Stomach smooth muscle (tissue), 2 donors: ENCODE results near the gene PCYT2.
A peak's percentile ranks its signal among the peaks of the same experiment; 100 is the strongest.

Experiments used
- H3K27ac ChIP-seq: one replicate; pipeline ENCODE4 v1.7.0; 2013; ENCODE audit warnings: mild to moderate bottlenecking, low read length, inconsistent platforms
- H3K27me3 ChIP-seq, 2 donors: one replicate each; pipeline ENCODE4 v1.7.0; 2013; ENCODE audit warnings: low read length in 2 of 2; ENCODE audit not compliant: insufficient read depth in 2 of 2, control insufficient read depth in 1 of 2
- H3K36me3 ChIP-seq, 2 donors: one replicate each; pipeline ENCODE4 v1.7.0; 2013; ENCODE audit warnings: low read length in 2 of 2; ENCODE audit not compliant: control insufficient read depth in 2 of 2, insufficient read depth in 2 of 2
- H3K4me1 ChIP-seq: one replicate; pipeline ENCODE4 v1.7.0; 2013; ENCODE audit warnings: low read length; ENCODE audit not compliant: control insufficient read depth, insufficient read depth
- H3K4me3 ChIP-seq, 2 donors: one replicate each; pipeline ENCODE4 v1.7.0; 2013; ENCODE audit warnings: low read length in 2 of 2
- H3K9ac ChIP-seq, 2 donors: one replicate each; pipeline ENCODE4 v1.7.0; 2013; ENCODE audit warnings: low read length in 2 of 2, mild to moderate bottlenecking in 1 of 2
- H3K9me3 ChIP-seq, 2 donors: one replicate each; pipeline ENCODE4 v1.7.0; 2013; ENCODE audit warnings: low read length in 2 of 2; ENCODE audit not compliant: control insufficient read depth in 2 of 2
- donor health status: healthy.
- donor health status: Pancreatic carcinoma.

PCYT2 gene

GRCh38 chr17:81911277-81911961 is at the start of gene PCYT2:
PCYT2 (minus strand) TSS chr17:81911399; CDS start chr17:81911355, 44 bp downstream.
- Histone ChIP-seq H3K4me3 (peak within 1 kb of the TSS; percentile 70 to 78), H3K9ac (peak within 1 kb of the TSS; percentile 36 to 59), H3K36me3 (peaks cover 15 to 25% of the 10 kb centered on the region in 2 donors), H3K4me1 (peaks cover 22% of the 10 kb centered on the region), H3K27me3 (no peaks in the 10 kb centered on the region), H3K9me3 (no peaks in the 10 kb centered on the region), H3K27ac (peak within 1 kb of the TSS; percentile 37)

DNA sequence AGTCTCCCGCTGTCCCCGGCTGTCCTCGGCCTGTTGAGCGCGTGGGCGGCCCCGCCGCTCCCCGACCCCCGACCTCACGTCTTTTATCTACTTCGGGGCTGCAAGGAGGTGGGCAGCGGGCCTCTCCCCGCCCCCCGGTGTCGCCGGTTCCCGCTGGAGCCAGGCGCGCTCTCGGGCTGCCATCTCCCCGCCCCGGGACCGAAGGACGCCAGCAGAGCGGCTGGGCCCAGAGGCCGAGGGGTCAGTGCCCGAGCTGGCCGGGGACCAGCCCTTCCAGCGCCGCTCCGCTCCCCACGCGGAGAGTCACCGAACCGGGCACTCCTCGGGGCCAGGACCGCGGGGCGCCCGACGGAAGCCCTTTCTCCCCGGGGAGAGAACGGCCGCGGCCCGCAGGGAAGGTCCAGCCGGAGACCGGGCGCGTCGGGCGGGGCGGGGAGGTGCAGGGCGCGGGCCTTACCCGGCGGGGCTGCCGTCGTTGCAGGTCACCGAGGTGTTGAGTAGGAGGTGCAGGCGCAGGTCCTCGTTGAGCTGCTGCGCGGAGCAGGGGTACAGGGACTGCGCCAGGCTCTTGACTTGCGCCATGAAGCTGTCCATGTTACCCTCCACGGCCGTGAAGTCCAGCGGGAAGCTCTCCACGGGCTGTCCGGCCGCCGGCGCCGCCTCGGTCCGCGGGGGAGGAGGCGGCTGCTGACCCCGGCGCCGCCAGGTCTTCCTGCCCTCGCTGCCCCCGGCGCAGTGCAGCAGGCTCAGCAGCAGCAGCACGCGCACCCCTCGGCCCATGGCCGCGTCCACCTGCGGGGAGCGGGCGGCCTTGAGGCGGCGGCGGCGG is 49.1 kb upstream of the PCYT2 start:
- Histone ChIP-seq H3K4me1 (peaks cover 15% of the 10 kb centered on the region), H3K9ac (no peak overlapping the region), H3K9me3 (no peaks in the 10 kb centered on the region), H3K36me3 (no peaks in the 10 kb centered on the region), H3K4me3 (peak overlapping the region in 1 of 2 donors; percentile 57), H3K27me3 (peaks cover 45 to 57% of the 10 kb centered on the region in 2 donors), H3K27ac (no peak overlapping the region)

GRCh38 chr17:81959362-81960129 is 48.3 kb upstream of the PCYT2 start:
- Histone ChIP-seq H3K9ac (no peak overlapping the region), H3K4me3 (peak overlapping the region in 1 of 2 donors; percentile 57), H3K27ac (no peak overlapping the region), H3K4me1 (peaks cover 15% of the 10 kb centered on the region), H3K36me3 (no peaks in the 10 kb centered on the region), H3K9me3 (no peaks in the 10 kb centered on the region), H3K27me3 (peaks cover 45 to 57% of the 10 kb centered on the region in 2 donors)

DNA sequence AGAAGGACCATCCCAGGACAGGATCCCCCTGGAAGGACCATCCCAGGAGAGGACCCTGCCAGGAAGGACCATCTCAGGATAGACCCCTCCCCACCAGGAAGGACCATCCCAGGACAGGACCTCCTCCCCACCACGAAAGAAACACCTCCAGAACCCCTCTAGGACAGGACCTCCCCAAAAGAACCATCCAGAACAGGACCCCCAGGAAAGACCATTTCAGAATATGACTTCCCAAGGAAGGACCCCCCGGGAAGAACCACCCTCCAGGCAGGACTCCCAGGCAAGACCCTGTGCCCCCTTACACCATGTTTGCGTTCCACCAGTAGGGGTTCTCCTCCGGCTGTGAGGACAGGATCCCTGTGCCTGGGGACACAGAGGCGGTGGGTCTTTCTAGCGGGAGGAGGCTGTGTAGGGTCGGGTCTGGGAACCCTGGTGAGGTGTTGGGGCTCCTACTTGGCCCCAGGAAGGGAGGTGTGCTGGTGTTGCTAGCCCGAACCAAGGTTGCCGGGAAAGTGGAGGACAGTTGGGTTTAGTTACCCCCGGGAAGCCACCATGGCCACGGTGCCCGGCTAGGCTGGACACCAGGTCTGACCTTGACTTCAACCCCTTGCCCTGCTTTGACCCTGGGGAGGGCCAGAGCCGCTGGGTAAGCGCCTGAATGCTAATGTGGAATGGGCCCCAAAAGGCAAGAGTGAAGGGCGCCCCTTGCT is 47.6 kb upstream of the PCYT2 start:
- no peak overlapping the region for H3K27ac ChIP-seq
- no peak overlapping the region for H3K4me3 ChIP-seq
- H3K36me3 ChIP-seq: no peaks in the 10 kb centered on the region
- no peaks in the 10 kb centered on the region for H3K9me3 ChIP-seq
- peaks cover 15% of the 10 kb centered on the region for H3K4me1 ChIP-seq
- peaks cover 40 to 57% of the 10 kb centered on the region in 2 donors for H3K27me3 ChIP-seq
- H3K9ac ChIP-seq: no peak overlapping the region

GRCh38 chr17:81957691-81958432 is 46.7 kb upstream of the PCYT2 start:
- peaks cover 34 to 55% of the 10 kb centered on the region in 2 donors for H3K27me3 ChIP-seq
- H3K27ac ChIP-seq: no peak overlapping the region
- H3K9ac ChIP-seq: no peak overlapping the region
- H3K9me3 ChIP-seq: no peaks in the 10 kb centered on the region
- H3K4me3 ChIP-seq: no peak overlapping the region
- peaks cover 15% of the 10 kb centered on the region for H3K4me1 ChIP-seq
- H3K36me3 ChIP-seq: no peaks in the 10 kb centered on the region

DNA sequence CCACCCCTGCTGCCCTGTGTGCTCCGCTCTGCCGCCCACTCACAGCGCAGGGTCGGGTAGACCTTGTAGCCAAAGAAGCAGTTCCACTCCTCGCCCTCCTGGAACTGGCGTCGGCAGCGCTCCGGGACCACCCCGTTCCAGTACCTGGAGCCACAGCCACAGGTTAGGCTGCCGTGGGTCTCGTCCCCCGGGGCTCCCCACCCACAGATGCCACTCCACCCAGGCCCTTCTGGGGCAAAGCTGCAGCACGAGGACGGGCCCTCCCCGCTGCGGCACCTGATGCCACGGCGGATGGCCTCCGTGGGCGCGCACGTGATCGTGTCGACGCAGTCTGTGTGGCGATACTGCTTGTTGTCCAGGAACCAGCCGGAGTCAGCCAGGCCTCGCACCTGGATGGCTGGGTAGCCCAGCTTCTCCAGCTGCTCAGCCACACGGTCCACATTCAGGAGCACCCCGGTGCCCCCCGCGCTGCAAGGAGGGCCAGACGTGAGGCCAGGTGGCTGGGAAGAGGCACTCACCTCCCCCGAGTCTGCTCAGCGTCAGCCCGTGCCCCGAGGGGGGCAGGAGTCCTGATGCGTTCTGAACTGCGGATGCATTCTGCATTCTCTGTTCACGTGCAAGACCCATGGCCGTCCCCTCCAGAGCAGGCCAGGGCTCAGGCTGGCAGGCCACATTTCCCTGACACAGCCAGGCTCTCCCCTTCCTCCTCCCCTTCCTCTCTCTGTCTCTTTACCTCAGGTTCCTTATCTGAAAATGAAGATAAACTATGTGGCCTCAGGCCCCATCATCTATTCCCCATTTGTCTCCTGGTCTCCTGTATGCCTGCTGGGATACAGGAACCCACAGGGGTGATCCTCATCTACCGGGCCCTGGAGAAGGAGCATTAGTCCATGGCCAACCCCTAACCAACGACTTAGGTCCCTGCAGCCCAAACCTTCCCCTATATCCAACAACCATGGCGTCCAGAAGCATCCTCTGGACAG is 45.7 kb upstream of the PCYT2 start:
- no peak overlapping the region for H3K27ac ChIP-seq
- no peaks in the 10 kb centered on the region for H3K9me3 ChIP-seq
- H3K4me3 ChIP-seq: no peak overlapping the region
- H3K36me3 ChIP-seq: no peaks in the 10 kb centered on the region
- H3K9ac ChIP-seq: no peak overlapping the region
- peaks cover 25 to 47% of the 10 kb centered on the region in 2 donors for H3K27me3 ChIP-seq
- peaks cover 15% of the 10 kb centered on the region for H3K4me1 ChIP-seq

DNA sequence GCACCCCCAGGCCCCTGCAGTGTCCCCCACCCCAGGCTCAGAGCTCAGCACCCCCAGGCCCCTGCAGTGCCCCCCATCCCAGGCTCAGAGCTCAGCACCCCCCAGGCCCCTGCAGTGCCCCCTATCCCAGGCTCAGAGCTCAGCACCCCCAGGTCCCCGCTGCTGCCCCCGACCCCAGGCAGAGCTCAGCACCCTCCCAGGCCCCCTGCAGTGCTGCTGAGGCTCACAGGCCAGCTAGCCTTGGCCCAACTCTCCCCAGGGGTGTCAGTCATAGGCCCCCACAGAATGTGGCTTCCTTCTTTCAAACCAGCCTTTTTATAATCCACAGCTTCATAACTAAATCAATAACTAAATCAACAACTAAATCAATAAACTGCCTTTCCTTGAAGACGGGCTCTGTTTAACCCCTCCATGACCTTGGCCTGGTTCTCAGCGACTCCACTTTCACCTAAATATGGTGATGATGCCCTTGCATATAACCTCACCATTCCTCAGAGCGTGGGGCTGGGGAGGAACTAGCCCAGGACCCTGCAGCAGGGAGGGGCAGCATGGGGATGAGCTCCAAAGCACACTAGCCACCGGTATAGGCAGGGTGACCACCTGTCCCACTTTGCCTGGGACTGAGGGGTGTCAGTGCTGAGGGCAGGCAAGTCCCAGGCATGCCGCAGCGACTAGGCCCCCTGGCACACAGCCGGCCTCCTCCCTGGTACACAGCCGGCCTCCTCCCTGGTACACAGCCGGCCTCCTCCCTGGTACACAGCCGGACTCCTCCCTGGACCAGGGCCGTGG is 44.8 kb upstream of the PCYT2 start:
- H3K9me3 ChIP-seq: no peaks in the 10 kb centered on the region
- peaks cover 24 to 42% of the 10 kb centered on the region in 2 donors for H3K27me3 ChIP-seq
- H3K4me3 ChIP-seq: no peak overlapping the region
- no peaks in the 10 kb centered on the region for H3K36me3 ChIP-seq
- no peak overlapping the region for H3K9ac ChIP-seq
- peaks cover 14% of the 10 kb centered on the region for H3K4me1 ChIP-seq
- no peak overlapping the region for H3K27ac ChIP-seq

DNA sequence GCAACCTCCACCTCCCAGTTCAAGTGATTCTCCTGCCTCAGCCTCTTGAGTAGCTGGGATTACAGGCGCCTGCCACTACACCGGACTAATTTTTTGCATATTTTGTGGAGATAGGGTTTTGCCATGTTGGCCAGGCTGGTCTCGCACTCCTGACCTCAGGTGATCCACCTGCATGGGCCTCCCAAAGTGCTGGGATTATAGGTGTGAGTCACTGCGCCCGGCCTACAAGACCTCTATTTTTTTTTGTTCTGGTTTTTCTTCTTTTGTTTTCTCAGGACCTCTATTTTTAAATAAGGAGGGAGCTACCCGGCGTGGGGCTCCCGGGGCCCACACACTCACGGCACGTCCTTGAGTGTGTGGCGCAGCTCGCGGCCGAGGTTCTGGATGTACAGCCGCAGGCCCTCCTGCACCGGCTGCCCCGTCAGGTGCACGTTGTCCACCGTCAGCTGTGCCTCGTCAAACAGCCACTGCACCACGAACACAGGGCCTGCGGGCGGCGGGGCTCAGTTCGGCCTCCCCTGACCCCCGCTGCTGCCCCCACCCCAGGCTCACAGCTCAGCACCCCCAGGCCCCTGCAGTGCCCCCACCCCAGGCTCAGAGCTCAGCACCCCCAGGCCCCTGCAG is 44.0 kb upstream of the PCYT2 start:
- no peak overlapping the region for H3K4me3 ChIP-seq
- no peak overlapping the region for H3K27ac ChIP-seq
- peaks cover 9% of the 10 kb centered on the region for H3K4me1 ChIP-seq
- no peaks in the 10 kb centered on the region for H3K9me3 ChIP-seq
- peaks cover 24 to 36% of the 10 kb centered on the region in 2 donors for H3K27me3 ChIP-seq
- H3K9ac ChIP-seq: no peak overlapping the region
- no peaks in the 10 kb centered on the region for H3K36me3 ChIP-seq
